Activated CD8-positive, alpha-beta memory T cell treated with anti-CD3 and anti-CD28 coated beads, Interleukin-2, amount 50 U/mL, for 48 hours (primary cell): Measurements from ENCODE around the gene WIPF1.
"Not testable (repeated sequence)": the region's sequence is repeated elsewhere in the genome, so short reads cannot be mapped to it uniquely, and the experiment has no call there.

Source experiments
- DNase-seq: peaks from one replicate; pipeline ENCODE4 v3.0.0-alpha.2; 2020

WIPF1 gene

DNA sequence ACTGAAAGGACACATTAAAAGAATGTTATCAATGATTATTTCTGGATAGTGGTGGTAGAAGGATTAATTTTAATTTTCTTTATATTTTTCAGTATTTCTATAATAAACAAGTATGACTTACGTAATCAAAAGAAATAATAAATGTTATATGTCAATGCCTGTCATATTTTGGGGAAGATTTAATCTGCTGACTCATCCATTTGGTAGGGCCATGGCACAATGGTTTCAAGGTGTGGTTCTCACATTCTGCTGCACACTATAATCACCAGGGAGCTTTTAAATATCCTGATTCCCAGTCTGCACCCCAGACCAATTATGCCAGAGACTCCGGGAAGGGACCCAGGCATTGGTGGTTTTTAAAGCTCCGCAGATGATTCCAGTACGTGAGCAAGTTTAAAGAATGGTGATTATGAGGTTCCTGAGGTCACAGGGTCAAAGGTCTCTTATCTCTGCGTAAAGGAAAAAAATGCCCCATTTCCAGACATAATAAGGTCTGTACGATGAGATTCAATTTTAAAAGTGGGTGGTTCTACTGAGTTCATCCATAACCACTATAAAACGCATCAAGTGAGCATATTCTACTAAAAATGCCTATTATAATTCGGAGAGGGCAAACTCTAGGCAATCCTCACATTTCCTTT lies 27.2 kb downstream of the WIPF1 start:
- no peak for DNase-seq

- no peak for DNase-seq
Observed at GRCh38 chr2:174569678-174570077, 27.9 kb downstream of the WIPF1 start.

DNA sequence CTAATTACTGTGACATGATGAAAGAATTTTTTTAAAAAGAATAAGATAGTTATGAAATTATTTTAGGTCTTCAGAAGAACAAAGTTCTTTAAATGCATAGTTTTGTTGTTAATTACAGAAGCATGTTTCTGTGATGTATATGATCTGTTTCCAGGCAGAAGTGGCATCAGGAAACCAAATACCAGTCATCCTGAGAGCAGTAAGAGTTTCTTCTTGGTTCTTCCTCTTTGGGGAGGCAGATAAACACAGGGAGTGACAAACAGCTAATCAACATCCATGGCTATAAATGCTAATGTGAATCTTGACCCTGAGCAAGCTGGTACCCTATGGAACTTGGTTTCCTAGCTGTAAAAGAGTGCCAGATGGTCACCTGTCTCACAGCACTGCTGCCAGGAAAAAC lies 29.2 kb downstream of the WIPF1 start:
- DNase-seq, result no peak

GRCh38 chr2:174566871-174567270 lies 30.7 kb downstream of the WIPF1 start:
- no peak for DNase-seq

DNA sequence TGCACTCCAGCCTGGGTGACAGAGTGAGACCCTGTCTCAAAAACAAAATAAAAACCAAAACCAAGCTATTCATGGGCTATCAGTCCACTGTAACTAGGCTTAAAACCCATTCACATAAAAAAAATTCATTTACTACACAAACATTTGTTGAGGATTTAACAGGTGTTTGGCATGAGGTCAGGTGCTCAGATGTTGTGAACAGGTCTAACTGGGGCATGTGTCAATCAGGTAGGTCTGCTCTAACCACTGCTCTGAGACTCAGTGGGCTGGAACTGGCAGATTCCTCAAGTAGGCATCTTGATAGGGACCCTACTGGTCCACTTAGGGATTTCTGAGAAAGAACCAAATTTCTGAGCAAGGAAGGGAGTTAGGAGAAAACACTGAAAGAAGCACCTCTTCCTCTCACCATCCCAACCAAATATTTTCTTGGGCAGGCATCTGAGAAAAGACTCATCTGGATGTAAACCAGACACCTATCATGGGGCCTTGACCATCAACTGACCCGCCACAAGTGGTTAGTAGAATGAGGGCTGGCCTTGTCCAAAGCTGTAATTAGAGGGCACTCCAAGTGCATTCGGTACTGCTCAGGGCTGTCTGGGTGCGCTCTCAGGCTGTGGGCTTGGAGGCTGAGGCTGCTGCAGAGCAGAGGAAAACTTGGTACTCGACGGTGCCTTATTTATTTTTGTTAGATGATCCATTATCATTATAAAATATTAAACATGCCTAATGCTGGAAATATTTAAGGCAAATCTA lies 33.9 kb downstream of the WIPF1 start:
- no peak for DNase-seq

GRCh38 chr2:174561972-174562370 lies 35.6 kb downstream of the WIPF1 start:
- DNase-seq, result no peak

- DNase-seq, result no peak
Observed at GRCh38 chr2:174561283-174561971, 36.2 kb downstream of the WIPF1 start.

DNA sequence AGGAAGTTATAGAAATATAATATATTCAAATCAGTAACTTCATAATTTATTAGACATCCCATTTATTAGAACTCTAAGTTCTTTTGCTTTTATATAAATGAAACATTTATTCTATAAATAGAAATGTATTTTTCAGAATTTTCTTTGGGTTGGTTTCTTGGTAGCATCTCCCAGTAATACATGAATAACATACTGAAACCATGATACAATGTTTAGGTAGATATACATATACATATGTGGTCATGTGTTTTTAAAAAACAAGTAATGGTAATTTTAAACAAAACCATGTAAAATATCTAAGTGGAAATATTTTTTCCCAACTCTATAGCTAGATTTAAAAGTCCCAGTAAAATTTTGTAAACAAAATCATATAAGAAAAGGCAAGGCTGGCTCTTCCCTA lies 36.9 kb downstream of the WIPF1 start:
- DNase-seq, result no peak

DNA sequence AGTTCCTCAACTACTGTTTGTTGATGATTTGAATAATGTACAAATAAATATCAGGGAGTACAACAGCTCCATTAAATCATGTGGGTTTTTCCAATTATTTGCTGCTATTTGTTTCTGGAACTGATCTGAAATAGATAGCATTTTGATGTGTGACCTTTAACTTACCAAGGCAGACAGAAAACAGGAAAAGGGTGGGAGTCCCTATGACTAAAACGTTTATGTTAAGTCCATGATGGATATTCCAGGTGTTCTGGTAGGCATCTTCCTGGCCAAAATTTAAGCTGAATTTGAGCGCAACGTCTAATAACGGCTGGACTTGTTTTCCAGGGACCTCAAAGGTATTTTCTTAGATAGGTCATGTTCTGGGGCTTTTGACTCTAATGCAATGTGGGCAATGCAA lies 41.6 kb downstream of the WIPF1 start:
- DNase-seq, result no peak

GRCh38 chr2:174554529-174555150 lies 43.0 kb downstream of the WIPF1 start:
- DNase-seq, result no peak

DNA sequence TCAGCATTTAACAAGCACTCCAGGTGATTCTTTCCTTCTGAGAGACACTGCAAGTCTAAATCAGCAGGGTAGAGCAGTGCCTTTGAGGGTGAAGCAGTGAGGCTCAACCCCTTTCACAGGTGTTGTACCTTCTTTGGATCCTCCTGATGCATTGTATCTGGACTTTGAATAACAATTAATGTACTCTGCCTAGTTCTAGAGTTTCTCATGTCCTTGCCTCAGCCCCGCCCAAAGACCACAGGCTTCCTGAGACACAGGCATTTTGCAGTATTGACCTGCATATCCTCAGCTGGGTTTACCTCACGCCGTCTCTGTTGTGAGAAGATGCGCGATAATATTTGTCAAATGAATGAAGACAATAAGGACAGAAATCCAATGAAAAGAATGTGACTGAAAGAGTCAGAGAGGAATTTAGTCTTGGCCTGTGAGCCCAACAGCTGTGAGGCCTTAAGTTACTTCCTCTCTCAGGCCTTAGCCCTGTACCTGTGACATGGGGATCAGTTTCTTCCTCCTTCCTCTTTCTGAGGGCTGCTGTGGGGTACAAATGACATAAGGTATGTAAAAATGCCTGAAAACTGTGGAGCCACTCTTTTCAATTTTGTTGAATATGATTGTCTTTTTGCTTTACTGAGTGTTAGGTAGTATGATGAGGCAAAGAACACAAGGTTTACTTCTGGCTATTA lies 43.7 kb downstream of the WIPF1 start:
- no peak for DNase-seq

GRCh38 chr2:174552880-174553279 lies 44.7 kb downstream of the WIPF1 start:
- DNase-seq, result no peak

- no peak for DNase-seq
Observed at GRCh38 chr2:174551697-174552096, 45.9 kb downstream of the WIPF1 start.

GRCh38 chr2:174548646-174549045 lies 49.0 kb downstream of the WIPF1 start:
- not testable (repeated sequence) for DNase-seq

- DNase-seq, result not testable (repeated sequence)
Observed at GRCh38 chr2:174548021-174548420, 49.6 kb downstream of the WIPF1 start.

- DNase-seq, result no peak
Observed at GRCh38 chr2:174546519-174547506, 50.8 kb downstream of the WIPF1 start.

- DNase-seq, result no peak
Observed at GRCh38 chr2:174545240-174545639, 52.4 kb downstream of the WIPF1 start.

- DNase-seq, result no peak
Observed at GRCh38 chr2:174544802-174545201, 52.8 kb downstream of the WIPF1 start.

DNA sequence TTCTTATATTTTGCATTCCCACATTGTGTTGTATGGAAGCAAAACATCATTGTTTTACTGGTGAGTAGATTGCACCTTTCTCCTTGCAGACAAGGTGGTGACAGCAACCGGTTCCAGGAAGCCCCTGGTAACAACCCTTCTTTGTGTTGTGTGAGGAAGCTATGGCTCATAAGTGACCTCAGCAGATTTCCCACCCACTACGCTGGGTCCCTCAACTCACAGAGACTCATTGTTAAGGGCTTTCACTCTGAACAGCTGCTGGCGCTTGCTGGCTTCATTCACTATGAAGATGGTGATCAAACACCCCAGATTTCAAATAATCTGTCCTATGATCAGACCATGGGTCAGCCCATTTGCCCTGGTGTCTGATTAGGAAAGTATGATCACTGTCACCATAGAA lies 53.4 kb downstream of the WIPF1 start:
- DNase-seq, result no peak

DNA sequence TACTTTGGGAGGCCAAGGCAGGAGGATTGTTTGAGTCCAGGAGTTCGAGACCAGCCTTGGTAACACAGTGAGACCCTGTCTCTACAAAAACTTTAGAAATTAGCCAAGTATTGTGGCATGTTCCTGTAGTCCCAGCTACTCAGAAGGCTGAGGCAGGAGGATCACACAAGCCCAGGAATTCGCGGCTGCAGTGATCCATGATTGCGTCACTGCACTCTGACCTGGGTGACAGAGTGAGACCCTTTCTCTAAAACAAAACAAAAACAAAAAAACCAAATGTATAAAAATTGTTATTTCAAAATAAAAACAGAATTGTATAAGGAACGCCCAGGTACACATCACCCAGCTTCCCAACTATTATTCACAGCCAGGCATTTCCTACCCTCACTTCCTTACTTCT lies 56.7 kb downstream of the WIPF1 start:
- DNase-seq, result no peak
